H9 (cell line): ENCODE data around the gene SPOP. TPM values are rescaled to one million over a fixed set of nuclear protein-coding genes. Genes with fewer than 3 reads are reported as not detected.

ENCODE experiments used
- DNase-seq: peaks from one replicate; pipeline ENCODE4 v3.0.0-alpha.2; 2017
- H2AFZ ChIP-seq: one replicate; pipeline ENCODE4 v1.6.1; 2013; ENCODE audit warnings: mild to moderate bottlenecking, low read length, control low read depth, moderate library complexity
- H2AK5ac ChIP-seq: 2 replicates; pipeline ENCODE4 v1.6.1; 2013; ENCODE audit warnings: low read length, control low read depth, mixed read lengths; ENCODE audit not compliant: insufficient read length
- H2BK120ac ChIP-seq: one replicate; pipeline ENCODE4 v1.6.1; 2013; ENCODE audit warnings: low read depth, mild to moderate bottlenecking, low read length, control low read depth, inconsistent platforms; ENCODE audit not compliant: poor library complexity, severe bottlenecking
- H2BK12ac ChIP-seq: 2 replicates; pipeline ENCODE4 v1.6.1; 2013; ENCODE audit warnings: low read length, control low read depth, mixed read lengths, low read depth; ENCODE audit not compliant: insufficient read length
- H2BK15ac ChIP-seq: 2 replicates; pipeline ENCODE4 v1.6.1; 2013; ENCODE audit warnings: low read depth, low read length, control low read depth
- H2BK20ac ChIP-seq: one replicate; pipeline ENCODE4 v1.6.1; 2013; ENCODE audit warnings: low read depth, mild to moderate bottlenecking, low read length, control low read depth, inconsistent platforms; ENCODE audit not compliant: poor library complexity, severe bottlenecking
- H2BK5ac ChIP-seq: 2 replicates; pipeline ENCODE4 v1.6.1; 2013; ENCODE audit warnings: low read length, control low read depth, mixed read lengths; ENCODE audit not compliant: insufficient read length
- H3K14ac ChIP-seq: 2 replicates; pipeline ENCODE4 v1.6.1; 2013; ENCODE audit warnings: low read length, control low read depth; ENCODE audit not compliant: insufficient read depth
- H3K18ac ChIP-seq: 2 replicates; pipeline ENCODE4 v1.6.1; 2013; ENCODE audit warnings: low read depth, mild to moderate bottlenecking, mixed read lengths, low read length, control low read depth; ENCODE audit not compliant: insufficient read length
- H3K23ac ChIP-seq: 2 replicates; pipeline ENCODE4 v1.6.1; 2013; ENCODE audit warnings: low read length, control low read depth, mixed read lengths, low read depth; ENCODE audit not compliant: insufficient read length
- H3K23me2 ChIP-seq: 2 replicates; pipeline ENCODE4 v1.6.1; 2013; ENCODE audit warnings: low read depth, mild to moderate bottlenecking, mixed read lengths, low read length, control low read depth; ENCODE audit not compliant: insufficient read length, poor library complexity, severe bottlenecking
- H3K27ac ChIP-seq: 2 replicates; pipeline ENCODE4 v1.5.1; 2013; ENCODE audit warnings: low read length, control low read depth, mixed read lengths, low read depth; ENCODE audit not compliant: insufficient read length
- H3K27me3 ChIP-seq: 2 replicates; pipeline ENCODE4 v1.6.1; 2013; ENCODE audit warnings: low read length, control low read depth, inconsistent platforms; ENCODE audit not compliant: insufficient read depth
- H3K4ac ChIP-seq: 2 replicates; pipeline ENCODE4 v1.6.1; 2013; ENCODE audit warnings: low read depth, mild to moderate bottlenecking, control low read depth, inconsistent platforms, low read length, moderate library complexity
- H3K4me1 ChIP-seq: 2 replicates; pipeline ENCODE4 v1.6.1; 2013; ENCODE audit warnings: low read length, control low read depth, inconsistent platforms; ENCODE audit not compliant: insufficient read depth
- H3K4me2 ChIP-seq: 2 replicates; pipeline ENCODE4 v1.6.1; 2013; ENCODE audit warnings: low read length, control low read depth, mixed read lengths; ENCODE audit not compliant: insufficient read length, insufficient read depth
- H3K56ac ChIP-seq: 2 replicates; pipeline ENCODE4 v1.6.1; 2013; ENCODE audit warnings: low read depth, mild to moderate bottlenecking, mixed read lengths, low read length, control low read depth; ENCODE audit not compliant: insufficient read length
- H3K79me1 ChIP-seq: 2 replicates; pipeline ENCODE4 v1.6.1; 2013; ENCODE audit warnings: low read depth, mild to moderate bottlenecking, moderate library complexity, low read length, control low read depth, inconsistent platforms; ENCODE audit not compliant: insufficient read depth, poor library complexity, severe bottlenecking
- H3K79me2 ChIP-seq: 2 replicates; pipeline ENCODE4 v1.6.1; 2013; ENCODE audit warnings: low read length, control low read depth, inconsistent platforms; ENCODE audit not compliant: insufficient read depth
- H3K9ac ChIP-seq: 2 replicates; pipeline ENCODE4 v1.6.1; 2013; ENCODE audit warnings: low read length, control low read depth, mixed read lengths; ENCODE audit not compliant: insufficient read length; ENCODE audit errors: extremely low read depth
- H3K9me3 ChIP-seq: one replicate; pipeline ENCODE4 v1.6.1; 2013; ENCODE audit warnings: low read depth, low read length, inconsistent platforms; ENCODE audit not compliant: control insufficient read depth
- H3T11ph ChIP-seq: one replicate; pipeline ENCODE4 v1.6.1; 2013; ENCODE audit warnings: mild to moderate bottlenecking, low read length, control low read depth, inconsistent platforms
- H4K20me1 ChIP-seq: one replicate; pipeline ENCODE4 v1.6.1; 2013; ENCODE audit not compliant: control insufficient read depth, insufficient read length, insufficient read depth
- H4K5ac ChIP-seq: 2 replicates; pipeline ENCODE4 v1.6.1; 2013; ENCODE audit warnings: low read depth, mild to moderate bottlenecking, mixed read lengths, low read length, control low read depth; ENCODE audit not compliant: insufficient read length
- H4K8ac ChIP-seq: replicated peaks from 2 replicates; pipeline ENCODE4 v1.6.1; 2013; ENCODE audit warnings: low read length, control low read depth, mixed read lengths, low read depth; ENCODE audit not compliant: insufficient read length
- H4K91ac ChIP-seq: 2 replicates; pipeline ENCODE4 v1.6.1; 2013; ENCODE audit warnings: low read depth, mild to moderate bottlenecking, moderate library complexity, mixed read lengths, low read length, control low read depth; ENCODE audit not compliant: insufficient read length
- H3K27ac Mint-ChIP-seq, 3 experiments: 2 replicates in 2 of 3; 3 replicates in 1 of 3; pipeline ENCODE4 v1.8.0; 2020 to 2021; ENCODE audit warnings: mixed read lengths in 3 of 3, mild to moderate bottlenecking in 1 of 3, moderate library complexity in 1 of 3
- H3K27me3 Mint-ChIP-seq: 2 replicates; pipeline ENCODE4 v1.8.0; 2021; ENCODE audit warnings: low read depth, mild to moderate bottlenecking, moderate library complexity, mixed read lengths
- H3K36me3 Mint-ChIP-seq, 3 experiments: 2 replicates in 2 of 3; 3 replicates in 1 of 3; pipeline ENCODE4 v1.8.0; 2020 to 2021; ENCODE audit warnings: low read depth in 3 of 3, mixed read lengths in 3 of 3; ENCODE audit not compliant: insufficient read depth in 1 of 3
- H3K4me1 Mint-ChIP-seq, 2 experiments: 2 replicates each; pipeline ENCODE4 v1.8.0; 2020; ENCODE audit warnings: mixed read lengths in 2 of 2
- H3K4me3 Mint-ChIP-seq, 2 experiments: 2 replicates in 1 of 2; 3 replicates in 1 of 2; pipeline ENCODE4 v1.8.0; 2020 to 2021; ENCODE audit warnings: mild to moderate bottlenecking in 2 of 2, mixed read lengths in 2 of 2, moderate library complexity in 1 of 2
- H3K9me3 Mint-ChIP-seq, 2 experiments: 2 replicates in 1 of 2; 3 replicates in 1 of 2; pipeline ENCODE4 v1.8.0; 2020; ENCODE audit warnings: mild to moderate bottlenecking in 2 of 2, mixed read lengths in 2 of 2, moderate library complexity in 1 of 2
- CTCF ChIP-seq: fragments of 200-600 bp; sonication (generic); conservative IDR thresholded peaks from 3 replicates; pipeline ENCODE4 v1.8.0; 2021; ENCODE audit warnings: antibody characterized with exemption, mild to moderate bottlenecking
- WGBS: extraction: QIAGEN DNeasy Blood & Tissue Kit; methylation state at CpG from one replicate; pipeline ENCODE4 v1.1.7; 2013; ENCODE audit warnings: missing lambda C conversion rate, low lambda C conversion rate, mixed read lengths; ENCODE audit not compliant: insufficient read length; ENCODE audit errors: extremely low coverage; 5-methylcytosine and 5-hydroxymethylcytosine counted together
- total RNA-seq: library from RNA; stranded (reverse); gene quantifications from 2 replicates; pipeline ENCODE4 v1.2.1, GENCODE V29; 2021

Gene SPOP
- total RNA-seq, 1 experiment from 2014 or later, result 33.7 TPM

GRCh38 chr17:49583889-49584288, 94.0 kb downstream of the SPOP start:
- H3K27ac ChIP-seq, result no peak overlapping the region
- Mint-ChIP-seq H3K27ac (no peak overlapping the region), H3K4me1 (peaks cover 13 to 22% of the 10 kb centered on the region in 2 experiments), H3K4me3 (no peak overlapping the region), H3K9me3 (no peaks in the 10 kb centered on the region), H3K36me3 (no peaks in the 10 kb centered on the region), H3K27me3 (peaks cover 2% of the 10 kb centered on the region)
- H2BK12ac ChIP-seq, result no peak overlapping the region
- no peak overlapping the region for H2BK120ac ChIP-seq
- no peak overlapping the region for H2AFZ ChIP-seq
- no peak overlapping the region for H2BK5ac ChIP-seq
- H3K23ac ChIP-seq, result no peak overlapping the region
- H4K8ac ChIP-seq, result no peak overlapping the region
- H2AK5ac ChIP-seq, result no peak overlapping the region
- no peaks in the 10 kb centered on the region for H3K9me3 ChIP-seq
- H2BK15ac ChIP-seq, result no peak overlapping the region
- H3K4me2 ChIP-seq, result no peak overlapping the region
- no CpG with 5 or more reads among the region's 4 CpGs for WGBS
- no peak overlapping the region for H4K5ac ChIP-seq
- no peaks in the 10 kb centered on the region for H3K4me1 ChIP-seq
- H3K4ac ChIP-seq, result no peak overlapping the region
- no peak for TF ChIP-seq CTCF
- H3K79me2 ChIP-seq, result no peaks in the 10 kb centered on the region
- no peak overlapping the region for H2BK20ac ChIP-seq
- H4K91ac ChIP-seq, result no peak overlapping the region
- H3K14ac ChIP-seq, result no peak overlapping the region
- H3K56ac ChIP-seq, result no peak overlapping the region
- H3K27me3 ChIP-seq, result no peaks in the 10 kb centered on the region
- no peak overlapping the region for H3K18ac ChIP-seq
- H3K9ac ChIP-seq, result no peak overlapping the region
- H3T11ph ChIP-seq, result no peak overlapping the region
- no peaks in the 10 kb centered on the region for H3K79me1 ChIP-seq
- no peaks in the 10 kb centered on the region for H4K20me1 ChIP-seq
- DNase-seq, result no peak
- no peaks in the 10 kb centered on the region for H3K23me2 ChIP-seq
